ENCODE measurements around the gene RAB3C.

GRCh38 chr5:58794875-58795274 lies 212.0 kb downstream of the RAB3C start:
- TF ChIP-seq, protein P1, sequence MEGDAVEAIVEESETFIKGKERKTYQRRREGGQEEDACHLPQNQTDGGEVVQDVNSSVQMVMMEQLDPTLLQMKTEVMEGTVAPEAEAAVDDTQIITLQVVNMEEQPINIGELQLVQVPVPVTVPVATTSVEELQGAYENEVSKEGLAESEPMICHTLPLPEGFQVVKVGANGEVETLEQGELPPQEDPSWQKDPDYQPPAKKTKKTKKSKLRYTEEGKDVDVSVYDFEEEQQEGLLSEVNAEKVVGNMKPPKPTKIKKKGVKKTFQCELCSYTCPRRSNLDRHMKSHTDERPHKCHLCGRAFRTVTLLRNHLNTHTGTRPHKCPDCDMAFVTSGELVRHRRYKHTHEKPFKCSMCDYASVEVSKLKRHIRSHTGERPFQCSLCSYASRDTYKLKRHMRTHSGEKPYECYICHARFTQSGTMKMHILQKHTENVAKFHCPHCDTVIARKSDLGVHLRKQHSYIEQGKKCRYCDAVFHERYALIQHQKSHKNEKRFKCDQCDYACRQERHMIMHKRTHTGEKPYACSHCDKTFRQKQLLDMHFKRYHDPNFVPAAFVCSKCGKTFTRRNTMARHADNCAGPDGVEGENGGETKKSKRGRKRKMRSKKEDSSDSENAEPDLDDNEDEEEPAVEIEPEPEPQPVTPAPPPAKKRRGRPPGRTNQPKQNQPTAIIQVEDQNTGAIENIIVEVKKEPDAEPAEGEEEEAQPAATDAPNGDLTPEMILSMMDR (IDR thresholded peaks at IDR 0.05), result no peak
- no peak for TF ChIP-seq POLR2A (IDR thresholded peaks at IDR 0.05)

All from Peyer's patch (tissue), 4 donors.